GM12875 (cell line): ENCODE data around the gene SGTA.

Source experiments
- H3K4me3 ChIP-seq: one replicate; pipeline ENCODE4 v1.5.1; 2011; ENCODE audit warnings: low read depth, low read length, control low read depth
- TF ChIP-seq, protein P1 (sequence below): IDR thresholded peaks from 2 replicates; pipeline ENCODE4 v1.5.1; 2011; ENCODE audit warnings: low read depth, mild to moderate bottlenecking, control low read depth, inconsistent platforms, low read length, moderate library complexity, borderline replicate concordance; ENCODE audit not compliant: insufficient read depth

SGTA gene

GRCh38 chr19:2809387-2810140 is 26.5 kb upstream of the SGTA start:
- H3K4me3 ChIP-seq: no peak overlapping the region
- TF ChIP-seq, protein P1, sequence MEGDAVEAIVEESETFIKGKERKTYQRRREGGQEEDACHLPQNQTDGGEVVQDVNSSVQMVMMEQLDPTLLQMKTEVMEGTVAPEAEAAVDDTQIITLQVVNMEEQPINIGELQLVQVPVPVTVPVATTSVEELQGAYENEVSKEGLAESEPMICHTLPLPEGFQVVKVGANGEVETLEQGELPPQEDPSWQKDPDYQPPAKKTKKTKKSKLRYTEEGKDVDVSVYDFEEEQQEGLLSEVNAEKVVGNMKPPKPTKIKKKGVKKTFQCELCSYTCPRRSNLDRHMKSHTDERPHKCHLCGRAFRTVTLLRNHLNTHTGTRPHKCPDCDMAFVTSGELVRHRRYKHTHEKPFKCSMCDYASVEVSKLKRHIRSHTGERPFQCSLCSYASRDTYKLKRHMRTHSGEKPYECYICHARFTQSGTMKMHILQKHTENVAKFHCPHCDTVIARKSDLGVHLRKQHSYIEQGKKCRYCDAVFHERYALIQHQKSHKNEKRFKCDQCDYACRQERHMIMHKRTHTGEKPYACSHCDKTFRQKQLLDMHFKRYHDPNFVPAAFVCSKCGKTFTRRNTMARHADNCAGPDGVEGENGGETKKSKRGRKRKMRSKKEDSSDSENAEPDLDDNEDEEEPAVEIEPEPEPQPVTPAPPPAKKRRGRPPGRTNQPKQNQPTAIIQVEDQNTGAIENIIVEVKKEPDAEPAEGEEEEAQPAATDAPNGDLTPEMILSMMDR: no peak

DNA sequence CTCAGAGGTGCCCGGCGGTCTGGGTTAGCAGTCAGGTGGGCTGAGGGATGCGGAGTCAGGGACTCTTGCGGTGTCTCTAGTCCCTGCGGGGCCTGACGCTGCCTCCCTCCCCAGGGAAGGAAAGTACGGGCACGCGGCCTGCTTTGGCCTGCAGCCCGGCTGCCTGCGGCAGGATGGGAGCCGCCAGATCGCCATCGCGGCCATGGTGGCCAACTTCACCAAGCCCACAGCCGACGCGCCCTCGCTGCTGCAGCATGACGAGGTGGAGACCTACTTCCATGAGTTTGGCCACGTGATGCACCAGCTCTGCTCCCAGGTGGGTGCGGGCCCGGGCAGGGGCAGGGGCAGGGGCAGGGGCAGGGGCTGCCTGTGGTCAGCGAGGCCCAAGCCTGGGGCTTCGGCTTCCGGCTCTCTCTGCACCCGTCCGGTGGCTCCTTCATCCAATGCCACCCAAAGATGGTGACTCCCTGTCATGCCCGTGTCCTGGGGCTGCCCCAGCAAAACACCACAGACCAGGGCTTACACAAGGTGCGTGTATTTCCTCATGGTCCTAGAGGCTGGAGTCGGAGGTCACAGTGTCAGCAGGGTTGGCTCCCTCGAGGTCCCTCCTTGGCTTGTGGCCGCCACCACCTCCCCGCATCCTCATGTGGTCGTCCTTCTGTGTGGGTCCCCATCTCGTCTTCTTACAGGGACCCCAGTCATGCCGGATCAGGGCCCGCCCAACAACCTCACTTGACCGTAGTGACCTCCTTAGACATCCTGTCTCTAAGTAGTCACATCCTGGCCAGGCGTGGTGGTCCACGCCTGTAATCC is 25.3 kb upstream of the SGTA start:
- TF ChIP-seq, protein P1: no peak
- H3K4me3 ChIP-seq: no peak overlapping the region

DNA sequence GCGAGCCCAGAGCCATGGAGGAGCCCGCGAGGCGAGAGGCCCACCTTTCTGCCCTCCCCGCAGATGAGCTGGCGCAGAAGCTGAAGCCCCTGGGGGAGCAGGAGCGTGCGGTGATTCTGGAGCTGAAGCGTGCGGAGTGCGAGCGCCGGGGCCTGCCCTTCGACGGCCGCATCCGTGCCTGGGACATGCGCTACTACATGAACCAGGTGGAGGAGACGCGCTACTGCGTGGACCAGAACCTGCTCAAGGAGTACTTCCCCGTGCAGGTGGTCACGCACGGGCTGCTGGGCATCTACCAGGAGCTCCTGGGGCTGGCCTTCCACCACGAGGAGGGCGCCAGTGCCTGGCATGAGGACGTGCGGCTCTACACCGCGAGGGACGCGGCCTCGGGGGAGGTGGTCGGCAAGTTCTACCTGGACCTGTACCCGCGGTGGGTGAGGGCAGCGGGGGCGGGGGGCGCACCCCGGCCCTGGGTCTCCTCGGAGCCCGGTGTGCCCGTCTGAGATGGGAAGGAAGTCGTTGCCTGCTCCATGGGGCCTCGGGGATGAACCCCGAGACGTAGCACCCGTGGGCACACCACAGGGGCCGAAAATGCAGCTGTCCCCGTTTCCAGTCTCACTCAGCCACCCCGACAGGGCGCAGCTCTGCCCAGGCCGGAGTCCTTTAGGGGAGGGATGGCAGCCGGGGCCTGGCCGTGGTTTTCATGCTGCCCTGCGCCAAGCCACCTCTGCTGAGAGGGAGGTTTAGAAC is 24.5 kb upstream of the SGTA start:
- TF ChIP-seq, protein P1: no peak
- no peak overlapping the region for H3K4me3 ChIP-seq

- TF ChIP-seq, protein P1: no peak
- no peak overlapping the region for H3K4me3 ChIP-seq
These were observed 23.8 kb upstream of the SGTA start for GRCh38 chr19:2806736-2807378.

DNA sequence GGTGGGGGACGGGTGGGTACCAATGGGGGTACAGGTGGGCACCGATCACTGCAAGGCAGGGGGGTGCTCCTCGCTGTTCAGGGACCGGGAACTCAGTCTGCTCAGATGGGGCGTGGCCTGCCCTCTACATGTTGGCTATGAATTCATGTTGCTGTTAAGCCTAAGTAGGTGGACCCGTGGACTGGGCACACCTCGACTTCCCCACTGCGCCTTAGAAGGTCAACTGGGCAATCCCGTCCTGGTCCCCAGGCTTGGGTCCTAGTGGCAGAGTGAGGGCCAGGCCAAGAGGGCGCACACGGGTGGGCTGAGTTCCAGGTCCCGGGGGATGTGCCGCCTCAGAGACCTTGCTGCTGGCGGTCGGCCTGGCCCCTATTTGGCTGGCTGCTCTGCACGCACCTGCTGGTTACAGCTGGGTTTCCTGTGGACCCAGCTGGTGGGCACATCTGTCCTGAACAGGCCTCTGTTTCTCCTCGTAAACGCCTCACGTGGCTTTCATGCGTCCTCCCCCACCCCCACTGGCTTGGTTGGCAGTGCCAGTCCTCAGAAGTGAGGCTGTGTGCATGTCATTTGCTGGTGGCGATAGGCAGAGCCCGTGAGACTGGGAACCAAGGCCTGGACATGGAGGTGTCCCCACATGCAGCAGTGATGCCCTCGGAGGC is 23.0 kb upstream of the SGTA start:
- TF ChIP-seq, protein P1: no peak
- H3K4me3 ChIP-seq: no peak overlapping the region

GRCh38 chr19:2805261-2805900 is 22.3 kb upstream of the SGTA start:
- no peak overlapping the region for H3K4me3 ChIP-seq
- TF ChIP-seq, protein P1: no peak
